K562 (cell line): ENCODE measurements around the gene LOXHD1.

Experiments
- CHD1 ChIP-seq: fragments of 200-600 bp; sonication (generic); IDR thresholded peaks from one replicate; pipeline ENCODE4 v1.6.1; 2012; ENCODE audit warnings: mild to moderate bottlenecking, moderate library complexity, low read length, inconsistent platforms
- ETV5 ChIP-seq: sonication (generic); formaldehyde crosslinking; IDR thresholded peaks from 2 replicates; pipeline ENCODE4 v1.4.0; 2020; ENCODE audit warnings: low read depth, mild to moderate bottlenecking, missing genetic modification reagents
- FOXM1 ChIP-seq, 2 experiments: fragments of 450-650 bp in 1 of 2; sonication (generic) in 1 of 2; formaldehyde crosslinking in 1 of 2; IDR thresholded peaks; 2 replicates each; pipeline versions ENCODE4 v1.6.1 to v1.9.0; 2017 to 2022; ENCODE audit warnings: low read depth in 2 of 2, mild to moderate bottlenecking in 2 of 2, missing genetic modification reagents in 1 of 2, moderate library complexity in 1 of 2
- IRF2 ChIP-seq: sonication (generic); formaldehyde crosslinking; IDR thresholded peaks from 2 replicates; pipeline ENCODE4 v1.8.1; 2022; ENCODE audit warnings: mild to moderate bottlenecking, missing genetic modification reagents
- NCOR1 ChIP-seq: fragments of 450-650 bp; IDR thresholded peaks from 2 replicates; pipeline ENCODE4 v1.6.1; 2016; ENCODE audit warnings: mild to moderate bottlenecking, moderate library complexity
- RBM15 ChIP-seq: fragments of 200-400 bp; formaldehyde crosslinking; IDR thresholded peaks from 2 replicates; pipeline ENCODE4 v1.6.1; 2018; ENCODE audit warnings: mild to moderate bottlenecking, low read length, moderate library complexity; ENCODE audit not compliant: insufficient read depth
- TF ChIP-seq, protein P1 (sequence below), 3 experiments: IDR thresholded peaks in 2 of 3; conservative IDR thresholded peaks in 1 of 3; 2 replicates each; pipeline ENCODE4 v1.5.1; 2011 to 2012; ENCODE audit warnings: low read length in 3 of 3, mild to moderate bottlenecking in 3 of 3, control low read depth in 2 of 3, improper control_type of control experiment in 1 of 3, inconsistent platforms in 1 of 3, low read depth in 1 of 3, mixed read lengths in 1 of 3, moderate library complexity in 1 of 3; ENCODE audit not compliant: insufficient read depth in 2 of 3
- TF ChIP-seq, protein P2 (sequence below), 3 experiments: fragments of 200-800 bp in 1 of 3; sonication (Bioruptor generic) in 1 of 3; sonication (generic) in 1 of 3; formaldehyde crosslinking in 1 of 3; IDR thresholded peaks; 2 replicates each; pipeline versions ENCODE4 v1.6.1 to v1.8.0; 2016 to 2022; ENCODE audit warnings: mild to moderate bottlenecking in 2 of 3, missing compliant biosample characterization in 2 of 3, missing genetic modification characterization in 2 of 3, missing genetic modification reagents in 1 of 3
- TF ChIP-seq, protein P3 (sequence below): fragments of 450-650 bp; conservative IDR thresholded peaks from 2 replicates; pipeline ENCODE4 v1.6.1; 2016; ENCODE audit warnings: missing genetic modification characterization, low read depth, mild to moderate bottlenecking, missing compliant biosample characterization, moderate library complexity

DNA sequence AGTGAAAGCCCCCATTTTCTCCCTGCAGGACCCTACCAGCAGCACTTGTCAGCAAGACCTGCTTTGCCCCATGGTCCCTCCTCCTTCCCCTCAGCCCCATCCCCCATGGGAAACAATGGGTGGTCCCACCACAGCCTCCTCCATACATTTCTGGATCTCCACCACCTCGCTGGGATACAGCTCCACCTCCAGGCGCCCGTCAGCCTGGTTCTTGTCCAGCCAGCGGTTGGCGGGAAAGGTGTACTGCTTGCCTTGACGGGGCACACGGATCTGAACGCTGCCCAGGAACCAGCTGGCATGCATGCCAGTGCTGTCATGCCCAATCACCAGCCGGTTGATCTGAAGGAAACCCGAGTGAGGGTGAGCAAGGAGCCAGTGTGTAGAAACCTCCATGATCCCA is 90.9 kb downstream of the LOXHD1 start:
- TF ChIP-seq, protein P1, sequence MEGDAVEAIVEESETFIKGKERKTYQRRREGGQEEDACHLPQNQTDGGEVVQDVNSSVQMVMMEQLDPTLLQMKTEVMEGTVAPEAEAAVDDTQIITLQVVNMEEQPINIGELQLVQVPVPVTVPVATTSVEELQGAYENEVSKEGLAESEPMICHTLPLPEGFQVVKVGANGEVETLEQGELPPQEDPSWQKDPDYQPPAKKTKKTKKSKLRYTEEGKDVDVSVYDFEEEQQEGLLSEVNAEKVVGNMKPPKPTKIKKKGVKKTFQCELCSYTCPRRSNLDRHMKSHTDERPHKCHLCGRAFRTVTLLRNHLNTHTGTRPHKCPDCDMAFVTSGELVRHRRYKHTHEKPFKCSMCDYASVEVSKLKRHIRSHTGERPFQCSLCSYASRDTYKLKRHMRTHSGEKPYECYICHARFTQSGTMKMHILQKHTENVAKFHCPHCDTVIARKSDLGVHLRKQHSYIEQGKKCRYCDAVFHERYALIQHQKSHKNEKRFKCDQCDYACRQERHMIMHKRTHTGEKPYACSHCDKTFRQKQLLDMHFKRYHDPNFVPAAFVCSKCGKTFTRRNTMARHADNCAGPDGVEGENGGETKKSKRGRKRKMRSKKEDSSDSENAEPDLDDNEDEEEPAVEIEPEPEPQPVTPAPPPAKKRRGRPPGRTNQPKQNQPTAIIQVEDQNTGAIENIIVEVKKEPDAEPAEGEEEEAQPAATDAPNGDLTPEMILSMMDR (IDR thresholded peaks at IDR 0.05 in 2 of 3, conservative IDR thresholded peaks at IDR 0.05 in 1 of 3; ENCODE audit: insufficient read depth in 2 of 3, low read depth in 1 of 3, low read length in 3 of 3), result no peak
- TF ChIP-seq ETV5 (CRISPR knock-in tag) (no peak), IRF2 (CRISPR knock-in tag) (no peak), CHD1 (no peak), FOXM1 (IDR thresholded peaks at IDR 0.05; ENCODE audit: low read depth) (no peak), FOXM1 (CRISPR knock-in tag; IDR thresholded peaks at IDR 0.05; ENCODE audit: low read depth) (no peak), NCOR1 (no peak), RBM15 (no peak)
- TF ChIP-seq, protein P2, sequence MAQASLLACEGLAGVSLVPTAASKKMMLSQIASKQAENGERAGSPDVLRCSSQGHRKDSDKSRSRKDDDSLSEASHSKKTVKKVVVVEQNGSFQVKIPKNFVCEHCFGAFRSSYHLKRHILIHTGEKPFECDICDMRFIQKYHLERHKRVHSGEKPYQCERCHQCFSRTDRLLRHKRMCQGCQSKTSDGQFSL (CRISPR knock-in tag; IDR thresholded peaks at IDR 0.05), result no peak
- TF ChIP-seq, protein P2 (tag; IDR thresholded peaks at IDR 0.05), result no peak
- TF ChIP-seq, protein P3, sequence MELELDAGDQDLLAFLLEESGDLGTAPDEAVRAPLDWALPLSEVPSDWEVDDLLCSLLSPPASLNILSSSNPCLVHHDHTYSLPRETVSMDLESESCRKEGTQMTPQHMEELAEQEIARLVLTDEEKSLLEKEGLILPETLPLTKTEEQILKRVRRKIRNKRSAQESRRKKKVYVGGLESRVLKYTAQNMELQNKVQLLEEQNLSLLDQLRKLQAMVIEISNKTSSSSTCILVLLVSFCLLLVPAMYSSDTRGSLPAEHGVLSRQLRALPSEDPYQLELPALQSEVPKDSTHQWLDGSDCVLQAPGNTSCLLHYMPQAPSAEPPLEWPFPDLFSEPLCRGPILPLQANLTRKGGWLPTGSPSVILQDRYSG (tag), result no peak
